Measurements from ENCODE around the gene NRG3.

DNA sequence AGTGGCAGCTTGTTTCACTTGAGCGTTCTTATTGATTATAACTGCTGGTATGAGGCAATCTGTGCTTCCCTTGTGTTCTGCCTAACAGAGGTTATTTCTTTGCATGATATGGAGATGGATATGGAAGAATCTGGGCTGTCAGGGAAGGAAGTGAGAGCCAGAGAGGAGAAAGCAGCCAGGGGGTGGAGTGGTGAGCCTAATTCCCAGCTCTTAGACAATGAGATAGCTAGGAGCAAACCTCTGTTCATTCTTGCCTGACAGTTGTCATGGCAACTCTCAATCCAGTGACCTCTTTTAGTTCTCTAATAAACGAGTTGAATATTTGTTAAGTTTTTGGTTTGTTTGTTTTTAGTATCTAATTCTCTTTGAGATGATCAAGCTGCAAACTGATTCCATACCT lies 214.3 kb downstream of the NRG3 start:
- TF ChIP-seq, protein P1, sequence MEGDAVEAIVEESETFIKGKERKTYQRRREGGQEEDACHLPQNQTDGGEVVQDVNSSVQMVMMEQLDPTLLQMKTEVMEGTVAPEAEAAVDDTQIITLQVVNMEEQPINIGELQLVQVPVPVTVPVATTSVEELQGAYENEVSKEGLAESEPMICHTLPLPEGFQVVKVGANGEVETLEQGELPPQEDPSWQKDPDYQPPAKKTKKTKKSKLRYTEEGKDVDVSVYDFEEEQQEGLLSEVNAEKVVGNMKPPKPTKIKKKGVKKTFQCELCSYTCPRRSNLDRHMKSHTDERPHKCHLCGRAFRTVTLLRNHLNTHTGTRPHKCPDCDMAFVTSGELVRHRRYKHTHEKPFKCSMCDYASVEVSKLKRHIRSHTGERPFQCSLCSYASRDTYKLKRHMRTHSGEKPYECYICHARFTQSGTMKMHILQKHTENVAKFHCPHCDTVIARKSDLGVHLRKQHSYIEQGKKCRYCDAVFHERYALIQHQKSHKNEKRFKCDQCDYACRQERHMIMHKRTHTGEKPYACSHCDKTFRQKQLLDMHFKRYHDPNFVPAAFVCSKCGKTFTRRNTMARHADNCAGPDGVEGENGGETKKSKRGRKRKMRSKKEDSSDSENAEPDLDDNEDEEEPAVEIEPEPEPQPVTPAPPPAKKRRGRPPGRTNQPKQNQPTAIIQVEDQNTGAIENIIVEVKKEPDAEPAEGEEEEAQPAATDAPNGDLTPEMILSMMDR (IDR thresholded peaks at IDR 0.05): no peak
- no peak for TF ChIP-seq POLR2A (IDR thresholded peaks at IDR 0.05; ENCODE audit: low read depth)
- TF ChIP-seq POLR2AphosphoS5 (IDR thresholded peaks at IDR 0.05): no peak
- TF ChIP-seq EP300 (IDR thresholded peaks at IDR 0.05): no peak

All from esophagus muscularis mucosa (tissue), 4 donors.